HG02943 (cell line): Measurements from ENCODE around the gene AKR1B1.
"Not testable (repeated sequence)": the region's sequence is repeated elsewhere in the genome, so short reads cannot be mapped to it uniquely, and the experiment has no call there.

Experiments used
- ATAC-seq: cut with Tn5 transposase; IDR thresholded peaks from one replicate; pipeline ENCODE4 v1.9.1; 2021; ENCODE audit warnings: mild to moderate bottlenecking, low read depth, moderate library complexity; ENCODE audit not compliant: unreplicated experiment

Gene AKR1B1

DNA sequence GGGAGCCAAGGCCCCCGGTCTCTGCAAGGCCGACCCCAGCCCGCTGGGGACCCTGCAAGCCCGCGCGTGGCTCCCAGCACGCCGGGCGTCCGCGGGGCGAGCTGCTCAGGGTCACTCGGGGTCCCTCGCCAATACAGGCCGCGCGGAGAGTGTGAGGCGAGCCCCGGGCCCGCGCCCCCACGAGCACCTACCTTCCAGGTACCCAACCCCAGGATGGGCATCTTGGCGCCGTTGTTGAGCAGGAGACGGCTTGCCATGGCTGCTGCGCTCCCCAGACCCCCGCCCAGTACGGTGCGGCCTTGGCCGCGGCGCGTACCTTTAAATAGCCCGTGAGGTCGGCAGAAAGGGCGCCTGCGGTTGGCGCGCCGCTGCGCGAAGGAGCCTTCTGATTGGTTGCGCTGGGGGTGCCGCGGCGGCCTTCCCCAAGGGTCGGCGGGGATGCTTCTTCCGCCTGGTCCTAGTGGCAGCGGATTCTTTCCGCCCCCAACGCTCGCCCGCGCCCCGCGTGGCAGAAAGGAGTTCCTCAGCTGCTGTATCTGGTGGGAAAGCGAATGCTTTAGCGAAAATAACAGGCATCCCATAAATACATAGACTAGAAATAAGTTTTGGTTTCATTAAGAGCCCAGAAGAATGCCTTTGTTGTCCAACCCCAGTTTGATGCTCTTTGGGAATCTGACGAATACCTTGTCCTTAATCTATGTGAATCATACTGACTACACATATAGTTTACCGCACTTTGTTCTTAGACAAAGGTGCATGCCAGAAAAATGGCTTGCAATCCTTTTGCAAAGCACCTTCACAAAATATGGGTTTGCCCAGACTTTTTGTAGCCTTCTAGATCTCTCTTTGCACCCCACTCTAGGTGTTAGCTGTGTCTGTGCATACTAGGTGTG, at the start of gene AKR1B1:
Gene AKR1B1 (minus strand): TSS at position 295 of the 893 bp plus-strand sequence. CDS start 38 bp downstream, at position 257.
- peak; percentile 92 for ATAC-seq

DNA sequence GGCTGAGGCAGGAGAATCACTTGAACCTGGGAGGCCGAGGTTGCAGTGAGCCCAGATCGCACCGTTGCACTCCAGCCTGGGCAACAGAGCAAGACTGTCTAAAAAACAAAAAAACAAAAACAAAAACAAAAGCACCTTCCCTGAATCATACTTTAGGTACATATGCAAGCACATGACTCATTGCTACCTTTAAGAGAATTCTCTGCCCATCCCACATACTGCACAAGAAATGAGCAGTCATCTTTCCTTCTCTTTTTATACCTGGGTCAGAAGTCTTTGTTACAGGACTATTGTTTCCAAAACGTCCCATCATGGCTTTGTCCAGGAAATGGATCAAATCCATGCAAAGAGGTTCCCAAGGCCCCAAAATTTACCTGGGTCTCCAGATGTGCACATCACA, 47.0 kb upstream of the AKR1B1 start:
- no peak for ATAC-seq

- no peak for ATAC-seq
Observed at GRCh38 chr7:134504660-134505164, 45.8 kb upstream of the AKR1B1 start.

- ATAC-seq, result no peak
Observed at GRCh38 chr7:134502463-134503371, 43.8 kb upstream of the AKR1B1 start.

DNA sequence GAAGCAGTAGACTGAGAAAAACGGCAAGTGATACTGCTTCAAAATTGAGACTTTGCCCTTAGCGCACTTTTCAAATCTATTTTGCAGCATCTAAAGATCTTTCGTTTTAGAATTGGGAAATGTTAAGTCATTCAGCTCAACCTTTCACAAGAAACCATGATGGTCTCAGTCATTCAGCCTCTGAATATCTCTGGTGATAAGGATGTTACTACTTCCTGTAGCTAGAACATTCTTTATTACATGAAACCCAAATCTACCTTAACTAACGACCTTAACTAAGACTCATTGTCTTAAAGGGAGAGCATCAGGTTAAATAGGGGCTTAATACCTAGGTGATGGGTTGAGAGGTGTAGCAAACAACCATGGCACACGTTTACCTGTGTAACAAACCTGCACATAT, 42.1 kb upstream of the AKR1B1 start:
- no peak for ATAC-seq

DNA sequence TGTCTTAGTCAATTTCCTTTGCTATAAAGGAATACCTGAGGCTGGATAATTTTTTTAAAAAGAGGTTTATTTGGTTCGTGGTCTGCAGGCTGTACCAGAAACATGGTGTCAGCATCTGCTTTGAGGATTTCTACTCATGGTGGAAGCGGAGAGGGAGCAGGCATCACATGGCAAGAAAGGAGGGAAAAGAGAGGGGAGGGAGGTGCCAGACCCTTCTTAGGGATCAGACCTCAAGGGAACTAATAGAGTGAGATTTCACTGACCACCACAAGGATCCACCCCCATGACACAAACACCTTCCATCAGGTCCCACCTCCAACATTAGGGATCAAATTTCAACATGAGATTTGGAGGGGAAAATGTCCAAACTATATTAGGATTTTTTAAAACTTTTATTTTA, 41.5 kb upstream of the AKR1B1 start:
- no peak for ATAC-seq

GRCh38 chr7:134495546-134495945, 36.6 kb upstream of the AKR1B1 start:
- ATAC-seq, result no peak

DNA sequence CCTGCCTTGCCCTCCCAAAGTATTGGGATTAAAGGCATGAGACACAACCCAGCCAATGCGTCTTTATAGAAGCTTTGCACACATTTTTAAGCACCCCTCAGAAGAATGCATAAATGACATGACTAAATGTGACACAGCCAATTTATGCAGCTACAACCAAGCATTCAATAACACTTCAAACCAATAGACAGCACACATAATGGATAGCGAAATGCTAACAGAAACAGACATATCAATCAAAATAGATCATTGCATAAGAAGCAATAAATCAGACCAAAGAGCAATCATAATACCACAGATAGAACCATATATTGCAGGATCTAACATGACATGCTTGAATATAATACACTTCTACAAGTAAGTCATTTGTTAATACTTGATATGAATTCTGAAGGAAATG, 34.2 kb upstream of the AKR1B1 start:
- ATAC-seq, result no peak

- ATAC-seq, result not testable (repeated sequence)
Observed at GRCh38 chr7:134487721-134488120, 28.8 kb upstream of the AKR1B1 start.

GRCh38 chr7:134485203-134485602, 26.3 kb upstream of the AKR1B1 start:
- ATAC-seq, result no peak

DNA sequence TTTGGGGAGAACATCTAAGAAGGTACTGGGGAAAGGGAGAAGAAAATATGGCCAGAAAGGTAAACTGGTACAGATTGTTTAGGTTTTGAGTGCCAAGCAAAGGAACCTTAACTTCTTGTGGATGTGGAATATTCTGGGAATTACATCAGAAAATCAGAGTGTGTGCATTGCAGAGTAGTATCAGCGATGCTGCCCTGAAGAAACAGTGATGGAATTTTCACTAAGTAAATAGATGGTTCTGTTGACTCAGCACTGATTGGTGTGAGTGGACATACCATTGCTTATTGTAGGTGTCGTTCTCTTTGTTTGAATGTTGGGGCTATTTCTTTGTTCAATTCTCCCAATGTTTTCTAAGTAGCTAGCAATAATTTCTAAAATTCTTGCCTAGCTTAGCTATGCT, 24.4 kb upstream of the AKR1B1 start:
- no peak for ATAC-seq

DNA sequence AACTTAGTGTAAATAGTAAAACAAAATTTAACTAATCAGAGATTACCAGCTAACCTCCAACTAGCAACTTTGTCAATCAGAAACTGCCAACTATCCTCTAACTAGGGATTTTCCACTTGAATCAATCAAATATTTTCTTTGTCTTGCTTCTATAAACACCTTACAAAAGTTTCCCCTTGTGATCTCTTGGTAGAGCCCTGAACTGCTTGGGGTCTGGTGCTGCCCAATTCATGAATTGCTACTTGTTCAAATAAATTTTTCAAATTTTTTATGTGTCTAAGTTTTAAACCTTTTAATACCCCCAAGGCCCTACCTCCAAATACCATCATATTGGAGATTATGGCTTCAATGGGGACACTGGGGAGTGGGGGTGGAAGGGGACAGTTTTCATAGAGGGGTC, 24.0 kb upstream of the AKR1B1 start:
- no peak for ATAC-seq

DNA sequence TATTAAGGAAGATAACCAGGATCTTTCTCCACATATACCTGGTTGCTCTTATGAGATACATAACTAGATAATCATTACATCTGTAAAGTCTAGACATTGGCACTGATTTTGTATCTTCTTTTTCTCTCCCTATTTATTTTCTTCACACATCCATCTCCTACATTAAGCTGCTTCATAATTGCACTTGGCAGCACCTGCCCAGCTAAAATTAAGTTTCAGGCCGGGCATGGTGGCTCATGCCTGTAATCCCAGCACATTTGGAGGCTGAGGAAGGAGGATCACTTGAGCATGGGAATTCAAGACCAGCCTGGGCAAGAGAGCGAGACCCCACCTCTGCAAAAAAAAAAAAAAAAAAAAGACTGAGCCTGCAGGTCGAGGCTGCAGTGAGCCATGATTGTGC, 22.3 kb upstream of the AKR1B1 start:
- ATAC-seq, result no peak

DNA sequence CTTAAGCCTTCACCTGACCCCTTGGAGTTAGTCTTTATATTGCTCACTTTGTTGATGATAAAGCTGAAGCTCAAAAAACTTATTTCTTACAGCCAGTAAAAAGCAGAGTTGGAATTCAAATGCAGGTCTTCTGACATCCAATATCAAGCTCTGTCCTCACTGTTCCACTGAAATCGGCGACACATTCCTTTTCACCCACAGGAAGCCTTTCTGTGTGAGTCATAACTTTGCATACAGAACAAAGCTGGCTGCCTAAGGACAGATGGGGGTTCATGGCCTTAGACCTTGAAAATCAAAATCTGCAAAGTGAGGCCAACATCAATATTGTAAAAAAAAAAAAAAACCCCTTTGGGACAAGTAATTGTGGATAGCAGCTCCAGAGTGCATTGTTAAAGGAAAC, 21.8 kb upstream of the AKR1B1 start:
- no peak for ATAC-seq

GRCh38 chr7:134480202-134480601, 21.3 kb upstream of the AKR1B1 start:
- no peak for ATAC-seq

- ATAC-seq, result no peak
Observed at GRCh38 chr7:134478707-134479106, 19.8 kb upstream of the AKR1B1 start.

DNA sequence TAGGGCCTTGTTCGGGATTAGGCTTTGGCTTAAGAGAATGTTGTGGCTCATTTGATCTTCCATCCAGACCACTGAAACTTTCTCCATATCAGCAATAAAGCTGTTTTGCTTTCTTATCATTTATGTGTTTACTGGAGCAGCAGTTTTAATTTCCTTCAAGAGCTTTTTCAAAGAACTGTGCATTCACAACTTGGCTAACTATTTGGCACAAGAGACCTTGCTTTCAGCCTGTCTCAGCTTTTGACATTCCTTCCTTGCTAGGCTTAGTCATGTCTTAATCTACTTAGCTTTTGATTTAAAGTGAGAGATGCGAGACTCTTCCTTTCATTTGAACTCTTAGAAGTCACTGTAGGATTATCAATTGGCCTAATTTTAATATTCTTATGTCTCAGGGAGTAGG, 19.1 kb upstream of the AKR1B1 start:
- ATAC-seq, result no peak

DNA sequence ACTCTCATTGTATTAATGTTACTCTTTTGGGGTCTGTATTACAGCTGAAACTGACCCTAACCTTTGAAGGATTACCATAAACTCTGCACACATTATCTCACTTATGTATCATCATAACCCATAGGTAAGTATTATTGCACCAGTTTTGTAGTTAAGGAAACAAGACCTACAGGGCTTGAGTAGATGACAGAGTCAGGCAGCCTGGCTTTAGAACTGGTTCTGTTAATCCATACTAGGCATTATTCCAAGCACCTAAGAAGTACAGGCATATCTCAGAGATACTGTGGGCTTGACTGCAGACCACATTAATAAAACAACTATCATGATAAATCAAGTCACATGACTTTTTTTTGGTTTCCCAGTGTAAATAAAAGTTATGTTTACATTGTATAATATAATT, 17.1 kb upstream of the AKR1B1 start:
- ATAC-seq, result no peak

- ATAC-seq, result no peak
Observed at GRCh38 chr7:134474828-134475227, 15.9 kb upstream of the AKR1B1 start.

DNA sequence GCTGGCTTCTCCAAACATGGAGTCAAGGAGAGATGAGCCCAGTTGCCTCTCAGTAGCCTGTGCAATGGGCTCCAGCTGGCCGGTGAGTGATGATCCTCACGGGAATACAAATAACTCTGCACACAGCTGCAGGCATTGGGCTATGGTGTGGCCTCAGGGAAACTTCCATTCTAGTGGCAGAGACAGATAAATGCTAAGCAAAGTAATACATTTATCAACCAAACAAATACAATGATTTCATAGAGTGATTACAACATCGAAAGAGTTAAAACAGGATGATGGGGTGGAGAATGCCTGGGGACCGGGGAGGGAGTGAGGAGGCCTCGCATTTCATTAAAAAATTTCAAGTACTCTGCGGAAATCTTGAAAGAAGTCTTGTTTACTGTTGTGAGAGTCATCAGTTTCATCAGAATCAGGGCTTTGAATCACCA, 15.0 kb upstream of the AKR1B1 start:
- no peak for ATAC-seq

DNA sequence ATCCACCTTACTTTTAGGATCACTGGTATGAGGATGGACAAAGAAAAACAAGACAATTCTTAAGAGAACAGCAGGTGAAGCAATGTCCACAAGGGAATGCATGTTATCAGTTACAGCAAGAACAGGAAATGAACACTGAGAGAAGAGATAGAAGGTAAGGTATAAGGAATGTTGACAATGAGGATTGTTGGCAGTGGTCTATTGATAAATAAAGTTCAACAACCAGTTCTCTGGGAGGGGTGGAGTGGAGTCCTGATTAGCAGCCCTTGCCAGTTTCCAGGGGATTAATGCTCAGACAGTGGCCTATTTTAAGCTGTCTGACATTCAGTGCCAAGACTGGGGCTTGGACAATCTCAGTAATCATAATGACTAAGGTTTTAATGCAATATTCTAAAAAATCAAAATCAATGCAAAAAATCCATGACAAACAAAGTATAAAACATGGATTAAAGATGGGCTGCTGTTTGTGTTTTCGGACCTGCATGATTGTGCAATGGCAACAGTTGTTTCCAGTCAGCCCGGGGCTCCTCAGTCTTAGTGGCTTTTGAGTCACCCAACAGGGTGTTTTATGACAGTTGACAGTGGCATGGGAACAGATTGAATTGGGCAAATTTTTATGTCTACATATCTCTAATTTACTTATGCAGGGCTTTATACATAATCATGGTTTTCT, 13.8 kb upstream of the AKR1B1 start:
- ATAC-seq, result no peak
